ENCODE measurements around the gene CCDC134. TPM values are rescaled to one million over a fixed set of nuclear protein-coding genes. Genes with fewer than 3 reads are reported as not detected.

CCDC134 gene
- total RNA-seq, 1 donor from 2014 or later: 24.2 TPM

GRCh38 chr22:41801886-41802285 lies 1.4 kb downstream of the CCDC134 start:
- H3K27me3 Mint-ChIP-seq: no peaks in the 10 kb centered on the region
- TF ChIP-seq CTCF (IDR thresholded peaks at IDR 0.05; ENCODE audit: unreplicated experiment): no peak
- H3K9me3 Mint-ChIP-seq (ENCODE audit: low read depth): no peaks in the 10 kb centered on the region
- DNase-seq (ENCODE audit: low spot score, unreplicated experiment): no peak
- H3K27ac Mint-ChIP-seq: peak overlapping the region; percentile 97
- peaks cover 2% of the 10 kb centered on the region for H3K36me3 Mint-ChIP-seq (ENCODE audit: insufficient read depth)
- peak overlapping the region; percentile 91 for H3K4me3 Mint-ChIP-seq (ENCODE audit: low read depth)
- peaks cover 22% of the 10 kb centered on the region for H3K4me1 Mint-ChIP-seq (ENCODE audit: low read depth)

GRCh38 chr22:41805639-41806038 lies 5.2 kb downstream of the CCDC134 start:
- DNase-seq (ENCODE audit: low spot score, unreplicated experiment): no peak
- Mint-ChIP-seq H3K36me3 (ENCODE audit: insufficient read depth) (peaks cover 5% of the 10 kb centered on the region), H3K4me3 (ENCODE audit: low read depth) (no peak overlapping the region)

GRCh38 chr22:41808400-41808799 lies 7.9 kb downstream of the CCDC134 start:
- Mint-ChIP-seq H3K27me3 (no peaks in the 10 kb centered on the region), H3K27ac (no peak overlapping the region)
- DNase-seq (ENCODE audit: low spot score, unreplicated experiment): no peak

More at GRCh38 chr22:41805639-41806038, 5.2 kb downstream of the CCDC134 start:
- TF ChIP-seq CTCF (IDR thresholded peaks at IDR 0.05; ENCODE audit: unreplicated experiment): no peak
- Mint-ChIP-seq H3K4me1 (ENCODE audit: low read depth) (peaks cover 14% of the 10 kb centered on the region), H3K9me3 (ENCODE audit: low read depth) (no peaks in the 10 kb centered on the region), H3K27me3 (no peaks in the 10 kb centered on the region), H3K27ac (no peak overlapping the region)

GRCh38 chr22:41810022-41810421 lies 9.5 kb downstream of the CCDC134 start:
- no peak for DNase-seq (ENCODE audit: low spot score, unreplicated experiment)
- Mint-ChIP-seq H3K4me3 (ENCODE audit: low read depth) (no peak overlapping the region), H3K9me3 (ENCODE audit: low read depth) (no peaks in the 10 kb centered on the region), H3K27me3 (no peaks in the 10 kb centered on the region), H3K27ac (no peak overlapping the region), H3K4me1 (ENCODE audit: low read depth) (no peaks in the 10 kb centered on the region), H3K36me3 (ENCODE audit: insufficient read depth) (peaks cover 5% of the 10 kb centered on the region)
- no peak for TF ChIP-seq CTCF (IDR thresholded peaks at IDR 0.05; ENCODE audit: unreplicated experiment)

More at GRCh38 chr22:41808400-41808799, 7.9 kb downstream of the CCDC134 start:
- Mint-ChIP-seq H3K36me3 (ENCODE audit: insufficient read depth) (peaks cover 5% of the 10 kb centered on the region), H3K4me3 (ENCODE audit: low read depth) (no peak overlapping the region), H3K4me1 (ENCODE audit: low read depth) (no peaks in the 10 kb centered on the region), H3K9me3 (ENCODE audit: low read depth) (no peaks in the 10 kb centered on the region)
- TF ChIP-seq CTCF (IDR thresholded peaks at IDR 0.05; ENCODE audit: unreplicated experiment): no peak

- no peaks in the 10 kb centered on the region for H3K9me3 Mint-ChIP-seq (ENCODE audit: low read depth)
- no peaks in the 10 kb centered on the region for H3K27me3 Mint-ChIP-seq
- H3K36me3 Mint-ChIP-seq (ENCODE audit: insufficient read depth): peaks cover 5% of the 10 kb centered on the region
- H3K4me1 Mint-ChIP-seq (ENCODE audit: low read depth): no peaks in the 10 kb centered on the region
- no peak overlapping the region for H3K4me3 Mint-ChIP-seq (ENCODE audit: low read depth)
- DNase-seq (ENCODE audit: low spot score, unreplicated experiment): no peak
- TF ChIP-seq CTCF (IDR thresholded peaks at IDR 0.05; ENCODE audit: unreplicated experiment): no peak
- no peak overlapping the region for H3K27ac Mint-ChIP-seq
Measured at GRCh38 chr22:41812805-41813545, 12.5 kb downstream of the CCDC134 start.
